ENCODE measurements around the gene ARV1. TPM values are rescaled to one million over a fixed set of nuclear protein-coding genes. Genes with fewer than 3 reads are reported as not detected.

Gene ARV1
- total and polyA plus RNA-seq, 12 donors, result 19.8 to 60.3 (median 26.5) TPM

- no peak overlapping the region for H3K27ac ChIP-seq
- H3K9me3 ChIP-seq, result no peaks in the 10 kb centered on the region
- intact Hi-C loops (cut with DNase I), result loop anchor here in 1 of 10 donors (5.0 kb wide), 1 partner anchor 58 kb away; the partner anchor contains the start of genes ARV1 and TTC13
- H3K4me3 ChIP-seq, result no peak overlapping the region
- peaks cover 0 to 21% (median 7%) of the 10 kb centered on the region in 7 donors for H3K27me3 ChIP-seq
- DNase-seq (no peak), ATAC-seq (no peak)
- 87 to 92% methylated on average over 1 of the region's 1 CpG for WGBS, 2 donors
- no peaks in the 10 kb centered on the region for H3K36me3 ChIP-seq
- no peak for TF ChIP-seq CTCF (IDR thresholded peaks at IDR 0.05)
- peaks cover under 1 to 39% (median 16%) of the 10 kb centered on the region in 9 donors for H3K4me1 ChIP-seq
These were observed 56.9 kb downstream of the ARV1 start for GRCh38 chr1:231035799-231036198.

- no peak overlapping the region for H3K27ac ChIP-seq
- H3K4me3 ChIP-seq, result no peak overlapping the region
- peaks cover 2 to 44% (median 22%) of the 10 kb centered on the region in 9 donors for H3K4me1 ChIP-seq
- H3K36me3 ChIP-seq, result no peaks in the 10 kb centered on the region
- ATAC-seq (peak in 1 of 8 donors; percentile 16), DNase-seq (no peak)
- WGBS, 2 donors, result 73% methylated on average over 5 of the region's 5 CpGs
- no peak for TF ChIP-seq CTCF (IDR thresholded peaks at IDR 0.05)
- H3K27me3 ChIP-seq, result peaks cover 0 to 27% (median 7%) of the 10 kb centered on the region in 7 donors
- no peaks in the 10 kb centered on the region for H3K9me3 ChIP-seq
- intact Hi-C loops (cut with DNase I), result loop anchor here in 1 of 10 donors (5.0 kb wide), 1 partner anchor 59 kb away; the partner anchor contains the start of genes ARV1 and TTC13
These were observed 57.5 kb downstream of the ARV1 start for GRCh38 chr1:231036416-231036815.

- H3K27me3 ChIP-seq, result peaks cover 0 to 32% (median 7%) of the 10 kb centered on the region in 7 donors
- WGBS, 2 donors, result 68 to 73% methylated on average over 13 of the region's 13 CpGs
- no peaks in the 10 kb centered on the region for H3K9me3 ChIP-seq
- no peak for TF ChIP-seq CTCF (IDR thresholded peaks at IDR 0.05)
- intact Hi-C loops (cut with DNase I), result loop anchor here in 1 of 10 donors (5.0 kb wide), 1 partner anchor 61 kb away; the partner anchor contains the start of genes ARV1 and TTC13
- peaks cover 2 to 42% (median 22%) of the 10 kb centered on the region in 9 donors for H3K4me1 ChIP-seq
- no peaks in the 10 kb centered on the region for H3K36me3 ChIP-seq
- DNase-seq (no peak), ATAC-seq (no peak)
- peak overlapping the region in 4 of 10 donors; percentile 77 to 93 (median 84) for H3K4me3 ChIP-seq
- H3K27ac ChIP-seq, result no peak overlapping the region
These were observed 59.0 kb downstream of the ARV1 start for GRCh38 chr1:231037585-231038517.
